Chondrocyte (in vitro differentiated cells): ENCODE measurements around the gene PATZ1. TPM values are rescaled to one million over a fixed set of nuclear protein-coding genes. Genes with fewer than 3 reads are reported as not detected.

Experiments used
- DNase-seq: peaks from one replicate; pipeline ENCODE4 v3.0.0; 2021; ENCODE audit warnings: mixed read lengths, low spot score
- H3K27ac Mint-ChIP-seq: one replicate; pipeline ENCODE4 v1.8.0; 2021; ENCODE audit warnings: mild to moderate bottlenecking, moderate library complexity, mixed read lengths; ENCODE audit not compliant: unreplicated experiment
- H3K27me3 Mint-ChIP-seq: 2 replicates; pipeline ENCODE4 v1.8.0; 2021; ENCODE audit warnings: low read depth, mixed read lengths
- H3K36me3 Mint-ChIP-seq: 2 replicates; pipeline ENCODE4 v1.8.0; 2021; ENCODE audit warnings: low read depth, mixed read lengths
- H3K4me1 Mint-ChIP-seq: 2 replicates; pipeline ENCODE4 v1.8.0; 2021; ENCODE audit warnings: low read depth, mild to moderate bottlenecking, mixed read lengths
- H3K4me3 Mint-ChIP-seq: one replicate; pipeline ENCODE4 v1.8.0; 2021; ENCODE audit warnings: mild to moderate bottlenecking, moderate library complexity, mixed read lengths; ENCODE audit not compliant: unreplicated experiment
- H3K9me3 Mint-ChIP-seq: 2 replicates; pipeline ENCODE4 v1.8.0; 2021; ENCODE audit warnings: low read depth, mixed read lengths
- CTCF ChIP-seq: fragments of 200-600 bp; sonication (generic); IDR thresholded peaks from 2 replicates; pipeline ENCODE4 v1.5.0; 2021; ENCODE audit warnings: antibody characterized with exemption, mild to moderate bottlenecking, moderate library complexity
- total RNA-seq: library from RNA; stranded (reverse); gene quantifications from 3 replicates; pipeline ENCODE4 v1.2.1, GENCODE V29; 2021

PATZ1 gene
- total RNA-seq, 1 donor from 2014 or later = 19.9 TPM

GRCh38 chr22:31295831-31296657, 50.1 kb downstream of the PATZ1 start:
- H3K9me3 Mint-ChIP-seq = no peaks in the 10 kb centered on the region

GRCh38 chr22:31295360-31295759, 50.8 kb downstream of the PATZ1 start:
- TF ChIP-seq CTCF = no peak
- Mint-ChIP-seq H3K4me1 (peaks cover 34% of the 10 kb centered on the region), H3K27me3 (no peaks in the 10 kb centered on the region)

More at GRCh38 chr22:31295831-31296657, 50.1 kb downstream of the PATZ1 start:
- Mint-ChIP-seq H3K4me3 (no peak overlapping the region), H3K27ac (no peak overlapping the region), H3K27me3 (no peaks in the 10 kb centered on the region), H3K36me3 (no peaks in the 10 kb centered on the region), H3K4me1 (peaks cover 32% of the 10 kb centered on the region)
- no peak for DNase-seq
- TF ChIP-seq CTCF = no peak

GRCh38 chr22:31292236-31292989, 53.7 kb downstream of the PATZ1 start, which contains the start of gene PIK3IP1:
PIK3IP1 (minus strand) TSS chr22:31292488; CDS start chr22:31292344, 144 bp downstream.
- Mint-ChIP-seq H3K4me3 (peak within 1 kb of the TSS; percentile 80), H3K36me3 (peaks cover 3% of the 10 kb centered on the region), H3K9me3 (no peaks in the 10 kb centered on the region), H3K27ac (peak within 1 kb of the TSS; percentile 77), H3K4me1 (peaks cover 41% of the 10 kb centered on the region), H3K27me3 (no peaks in the 10 kb centered on the region)
- peak; percentile 77 for TF ChIP-seq CTCF
- DNase-seq = peak; percentile 68

More at GRCh38 chr22:31295360-31295759, 50.8 kb downstream of the PATZ1 start:
- Mint-ChIP-seq H3K4me3 (no peak overlapping the region), H3K9me3 (no peaks in the 10 kb centered on the region), H3K27ac (no peak overlapping the region), H3K36me3 (no peaks in the 10 kb centered on the region)
- DNase-seq = no peak

GRCh38 chr22:31291481-31292235, 54.5 kb downstream of the PATZ1 start:
- Mint-ChIP-seq H3K27ac (peak overlapping the region; percentile 77), H3K4me3 (peak overlapping the region; percentile 80), H3K27me3 (no peaks in the 10 kb centered on the region), H3K4me1 (peaks cover 38% of the 10 kb centered on the region), H3K36me3 (peaks cover 3% of the 10 kb centered on the region), H3K9me3 (no peaks in the 10 kb centered on the region)
- no peak for TF ChIP-seq CTCF
- DNase-seq = no peak
